HepG2 (cell line): ENCODE data around the gene RRBP1. TPM values are rescaled to one million over a fixed set of nuclear protein-coding genes. Genes with fewer than 3 reads are reported as not detected.
A peak's percentile ranks its signal among the peaks of the same experiment; 100 is the strongest.

ENCODE experiments used
- ATF4 ChIP-seq, 2 experiments: fragments of 450-650 bp in 1 of 2; sonication (generic) in 1 of 2; formaldehyde crosslinking; IDR thresholded peaks; 2 replicates each; pipeline versions ENCODE4 v1.5.0 to v1.8.0; 2020 to 2022; ENCODE audit warnings: mild to moderate bottlenecking in 1 of 2, missing genetic modification reagents in 1 of 2
- ERF ChIP-seq: IDR thresholded peaks from 2 replicates; pipeline ENCODE4 v1.6.1; 2018; ENCODE audit warnings: missing biosample characterization, missing genetic modification reagents
- GFI1 ChIP-seq: sonication (generic); formaldehyde crosslinking; IDR thresholded peaks from 2 replicates; pipeline ENCODE4 v1.5.0; 2020; ENCODE audit warnings: missing genetic modification reagents, mild to moderate bottlenecking, borderline replicate concordance
- HNRNPH1 ChIP-seq: fragments of 200-400 bp; formaldehyde crosslinking; optimal IDR thresholded peaks from 2 replicates; pipeline ENCODE3; 2017; ENCODE audit warnings: mild to moderate bottlenecking, low read depth, low read length
- HOXA3 ChIP-seq: sonication (generic); formaldehyde crosslinking; IDR thresholded peaks from 2 replicates; pipeline ENCODE4 v1.5.0; 2020; ENCODE audit warnings: missing genetic modification reagents
- KLF16 ChIP-seq, 2 experiments: sonication (generic) in 1 of 2; formaldehyde crosslinking in 1 of 2; IDR thresholded peaks; 2 replicates each; pipeline versions ENCODE4 v1.6.1 to v1.8.0; 2016 to 2023; ENCODE audit warnings: missing genetic modification reagents in 2 of 2, missing compliant biosample characterization in 1 of 2
- MATR3 ChIP-seq: sonication (generic); formaldehyde crosslinking; IDR thresholded peaks from 2 replicates; pipeline ENCODE4 v1.4.0; 2020; ENCODE audit warnings: missing genetic modification reagents
- MTF2 ChIP-seq: sonication (generic); formaldehyde crosslinking; IDR thresholded peaks from 2 replicates; pipeline ENCODE4 v1.5.0; 2020; ENCODE audit warnings: missing genetic modification reagents, borderline replicate concordance
- NFE2L2 ChIP-seq: fragments of 150-350 bp; IDR thresholded peaks from 2 replicates; pipeline ENCODE4 v1.6.1; 2014; ENCODE audit warnings: low read length
- PATZ1 ChIP-seq: sonication (generic); formaldehyde crosslinking; IDR thresholded peaks from 2 replicates; pipeline ENCODE4 v1.4.0; 2020; ENCODE audit warnings: missing genetic modification reagents
- POGK ChIP-seq: sonication (generic); formaldehyde crosslinking; conservative IDR thresholded peaks from 2 replicates; pipeline ENCODE4 v1.8.0; 2022; ENCODE audit warnings: mild to moderate bottlenecking, moderate library complexity, missing genetic modification reagents
- PRDM10 ChIP-seq: sonication (generic); formaldehyde crosslinking; IDR thresholded peaks from 2 replicates; pipeline ENCODE4 v1.4.0; 2020; ENCODE audit warnings: low read depth, missing genetic modification reagents
- ZBTB33 ChIP-seq: sonication (generic); formaldehyde crosslinking; IDR thresholded peaks from 2 replicates; pipeline ENCODE4 v1.4.0; 2020; ENCODE audit warnings: missing genetic modification reagents
- ZFP62 ChIP-seq: sonication (generic); formaldehyde crosslinking; IDR thresholded peaks from 2 replicates; pipeline ENCODE4 v1.4.0; 2020; ENCODE audit warnings: missing genetic modification reagents
- ZNF704 ChIP-seq: sonication (generic); formaldehyde crosslinking; IDR thresholded peaks from 2 replicates; pipeline ENCODE4 v1.8.1; 2023; ENCODE audit warnings: mild to moderate bottlenecking, inconsistent platforms, moderate library complexity, missing genetic modification reagents, borderline replicate concordance
- ZNF788 ChIP-seq: sonication (generic); formaldehyde crosslinking; IDR thresholded peaks from 2 replicates; pipeline ENCODE4 v1.5.0; 2020; ENCODE audit warnings: mild to moderate bottlenecking, missing genetic modification reagents, borderline replicate concordance
- polyA plus RNA-seq, 8 experiments: library from polyadenylated mRNA; depleted of rRNA in 3 of 8; stranded (reverse) in 7 of 8; unstranded in 1 of 8; fragments of >200 nt; fragmentation: Illumina TruSeq in 4 of 8; extraction: Trizol in 4 of 8; gene quantifications; 2 replicates each; pipeline versions ENCODE4 v1.2.1 to v1.2.3, GENCODE V29; 2011 to 2016; ENCODE audit warnings: low read depth in 4 of 8, missing spikeins in 1 of 8, mixed read lengths in 1 of 8; ENCODE audit not compliant: insufficient read depth in 1 of 8
- total RNA-seq, 5 experiments: library from RNA; depleted of rRNA; stranded (reverse); fragments of >200 nt; fragmentation: Illumina TruSeq; extraction: Trizol; gene quantifications; 2 replicates each; pipeline ENCODE4 v1.2.3, GENCODE V29; 2016; ENCODE audit warnings: low read depth in 1 of 5

The RRBP1 gene
- total and polyA plus RNA-seq, 2 of the 13 experiments (the other 11 are each of a cell fraction or from before 2014, with no cell fraction given): 150 to 222 TPM

- peak; percentile 55; the same call in 1 of the 2 replicates for TF ChIP-seq HOXA3 (CRISPR knock-in tag)
- no peak for TF ChIP-seq MATR3 (CRISPR knock-in tag)
- TF ChIP-seq NFE2L2: no peak
- peak; percentile 74; the same call in 1 of the 2 replicates for TF ChIP-seq ZNF704 (CRISPR knock-in tag)
- TF ChIP-seq HNRNPH1: no peak
- TF ChIP-seq PATZ1: peak; percentile 85
- no peak for TF ChIP-seq MTF2
- no peak for TF ChIP-seq ATF4 (CRISPR knock-in tag; IDR thresholded peaks at IDR 0.05)
- TF ChIP-seq POGK (CRISPR knock-in tag): no peak
- 0 out of 2 replicates have a peak, but pooled peaks have one; percentile 16 for TF ChIP-seq ZBTB33 (CRISPR knock-in tag)
- no peak for TF ChIP-seq PRDM10
- TF ChIP-seq KLF16 (CRISPR knock-in tag; IDR thresholded peaks at IDR 0.05): peak in 1 of 2 experiments; percentile 67; a peak in 1 of 4 replicates
- TF ChIP-seq ZFP62 (CRISPR knock-in tag): no peak
- TF ChIP-seq GFI1 (CRISPR knock-in tag): no peak
- no peak; the same call in 1 of the 2 replicates for TF ChIP-seq ZNF788 (CRISPR knock-in tag)
- peak; percentile 61 for TF ChIP-seq ERF (CRISPR knock-in tag)
These were observed 113.0 kb downstream of the RRBP1 start (continued) for GRCh38 chr20:17568972-17569521.
